MM.1S (cell line): ENCODE results near the gene RECQL5.
"Not testable (repeated sequence)": the region's sequence is repeated elsewhere in the genome, so short reads cannot be mapped to it uniquely, and the experiment has no call there.

Experiments used
- DNase-seq: peaks from one replicate; pipeline ENCODE4 v3.0.0-alpha.2; 2015
- H2AFZ ChIP-seq: fragments of 300-600 bp; sonication (generic); 2 replicates; pipeline ENCODE4 v1.6.0; 2016; ENCODE audit warnings: antibody characterized with exemption, low read length
- H3F3A ChIP-seq: fragments of 300-600 bp; sonication (generic); 2 replicates; pipeline ENCODE4 v1.6.1; 2016; ENCODE audit warnings: mild to moderate bottlenecking, antibody characterized with exemption, low read length, moderate library complexity, mixed read lengths; ENCODE audit not compliant: insufficient read depth
- H3K27ac ChIP-seq: fragments of 300-600 bp; sonication (generic); 2 replicates; pipeline ENCODE4 v1.5.1; 2016; ENCODE audit warnings: mild to moderate bottlenecking, low read length
- H3K27me3 ChIP-seq: fragments of 300-600 bp; sonication (generic); replicated peaks from 2 replicates; pipeline ENCODE4 v1.6.0; 2016; ENCODE audit warnings: low read length; ENCODE audit not compliant: insufficient read depth
- H3K36me3 ChIP-seq: fragments of 300-600 bp; sonication (generic); replicated peaks from 2 replicates; pipeline ENCODE4 v1.6.1; 2016; ENCODE audit warnings: mild to moderate bottlenecking, low read length, mixed read lengths; ENCODE audit not compliant: insufficient read depth
- H3K4me1 ChIP-seq: fragments of 300-600 bp; sonication (generic); 2 replicates; pipeline ENCODE4 v1.6.1; 2016; ENCODE audit warnings: low read length, mixed read lengths
- H3K4me2 ChIP-seq: fragments of 300-600 bp; sonication (generic); 2 replicates; pipeline ENCODE4 v1.6.0; 2016; ENCODE audit warnings: low read depth, low read length
- H3K4me3 ChIP-seq: fragments of 300-600 bp; sonication (generic); 2 replicates; pipeline ENCODE4 v1.5.1; 2016; ENCODE audit warnings: low read length, mixed read lengths
- H3K79me2 ChIP-seq: fragments of 300-600 bp; sonication (generic); 2 replicates; pipeline ENCODE4 v1.6.1; 2016; ENCODE audit warnings: mixed run types, low read length, mixed read lengths
- H3K9ac ChIP-seq: fragments of 300-600 bp; sonication (generic); 2 replicates; pipeline ENCODE4 v1.6.1; 2016; ENCODE audit warnings: low read length, mixed read lengths
- H3K9me2 ChIP-seq: fragments of 300-600 bp; sonication (generic); replicated peaks from 2 replicates; pipeline ENCODE4 v1.6.1; 2016; ENCODE audit warnings: mild to moderate bottlenecking, low read length, mixed read lengths; ENCODE audit not compliant: insufficient read depth
- H3K9me3 ChIP-seq: fragments of 300-600 bp; sonication (generic); replicated peaks from 2 replicates; pipeline ENCODE4 v1.6.1; 2016; ENCODE audit warnings: mild to moderate bottlenecking, low read length, mixed read lengths; ENCODE audit not compliant: insufficient read depth
- H4K20me1 ChIP-seq: fragments of 300-600 bp; sonication (generic); 2 replicates; pipeline ENCODE4 v1.6.1; 2016; ENCODE audit warnings: mild to moderate bottlenecking, low read length, moderate library complexity, mixed read lengths; ENCODE audit not compliant: insufficient read depth
- EZH2 ChIP-seq: fragments of 300-600 bp; sonication (generic); optimal IDR thresholded peaks from 2 replicates; pipeline ENCODE3; 2017; ENCODE audit warnings: low read depth, mild to moderate bottlenecking, antibody characterized with exemption, low read length, mixed read lengths
- EZH2phosphoT487 ChIP-seq: fragments of 300-600 bp; sonication (generic); IDR thresholded peaks from 2 replicates; pipeline ENCODE4 v1.6.1; 2018; ENCODE audit warnings: antibody characterized with exemption, low read length
- TF ChIP-seq, protein P1 (sequence below): fragments of 300-600 bp; sonication (generic); IDR thresholded peaks from 2 replicates; pipeline ENCODE4 v1.5.1; 2016; ENCODE audit warnings: antibody characterized with exemption, low read length, mixed read lengths

Gene RECQL5

DNA sequence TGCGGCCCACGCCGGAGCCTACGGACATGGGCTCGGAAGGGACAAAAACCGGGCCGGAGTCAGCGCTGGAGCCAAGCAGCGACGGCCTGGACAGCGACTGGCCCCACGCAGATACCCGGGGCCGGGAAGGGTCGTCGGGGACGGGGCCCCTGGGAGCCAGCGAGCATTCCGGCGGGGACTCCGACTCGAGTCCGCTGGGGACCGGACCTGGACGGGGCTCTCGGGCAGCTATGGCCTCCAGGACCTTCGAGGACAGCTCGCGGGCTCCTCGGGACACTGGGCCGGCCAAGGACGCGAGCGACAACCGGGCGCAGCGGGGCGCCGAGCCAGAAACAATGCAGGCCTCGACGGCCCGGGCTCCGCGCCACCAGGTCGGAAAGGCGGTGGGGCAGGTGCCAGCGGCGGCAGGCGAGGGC lies 78.3 kb downstream of the RECQL5 start:
- no peaks in the 10 kb centered on the region for H3K36me3 ChIP-seq
- H3K27ac ChIP-seq, result no peak overlapping the region
- DNase-seq, result no peak
- no peak overlapping the region; the same call in 1 of the 2 replicates for H3K4me3 ChIP-seq
- H3K4me1 ChIP-seq, result peaks cover 4% of the 10 kb centered on the region; the same call in 1 of the 2 replicates
- no peak overlapping the region for H2AFZ ChIP-seq
- no peak overlapping the region for H3K9ac ChIP-seq
- no peaks in the 10 kb centered on the region for H3F3A ChIP-seq
- H3K9me2 ChIP-seq, result no peaks in the 10 kb centered on the region
- no peaks in the 10 kb centered on the region for H3K79me2 ChIP-seq
- H3K9me3 ChIP-seq, result no peaks in the 10 kb centered on the region
- H3K4me2 ChIP-seq, result peak overlapping the region; percentile 54; the same call in 1 of the 2 replicates
- TF ChIP-seq, protein P1, sequence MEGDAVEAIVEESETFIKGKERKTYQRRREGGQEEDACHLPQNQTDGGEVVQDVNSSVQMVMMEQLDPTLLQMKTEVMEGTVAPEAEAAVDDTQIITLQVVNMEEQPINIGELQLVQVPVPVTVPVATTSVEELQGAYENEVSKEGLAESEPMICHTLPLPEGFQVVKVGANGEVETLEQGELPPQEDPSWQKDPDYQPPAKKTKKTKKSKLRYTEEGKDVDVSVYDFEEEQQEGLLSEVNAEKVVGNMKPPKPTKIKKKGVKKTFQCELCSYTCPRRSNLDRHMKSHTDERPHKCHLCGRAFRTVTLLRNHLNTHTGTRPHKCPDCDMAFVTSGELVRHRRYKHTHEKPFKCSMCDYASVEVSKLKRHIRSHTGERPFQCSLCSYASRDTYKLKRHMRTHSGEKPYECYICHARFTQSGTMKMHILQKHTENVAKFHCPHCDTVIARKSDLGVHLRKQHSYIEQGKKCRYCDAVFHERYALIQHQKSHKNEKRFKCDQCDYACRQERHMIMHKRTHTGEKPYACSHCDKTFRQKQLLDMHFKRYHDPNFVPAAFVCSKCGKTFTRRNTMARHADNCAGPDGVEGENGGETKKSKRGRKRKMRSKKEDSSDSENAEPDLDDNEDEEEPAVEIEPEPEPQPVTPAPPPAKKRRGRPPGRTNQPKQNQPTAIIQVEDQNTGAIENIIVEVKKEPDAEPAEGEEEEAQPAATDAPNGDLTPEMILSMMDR, result no peak
- no peak for TF ChIP-seq EZH2
- H4K20me1 ChIP-seq, result no peaks in the 10 kb centered on the region
- peaks cover 58% of the 10 kb centered on the region for H3K27me3 ChIP-seq

DNA sequence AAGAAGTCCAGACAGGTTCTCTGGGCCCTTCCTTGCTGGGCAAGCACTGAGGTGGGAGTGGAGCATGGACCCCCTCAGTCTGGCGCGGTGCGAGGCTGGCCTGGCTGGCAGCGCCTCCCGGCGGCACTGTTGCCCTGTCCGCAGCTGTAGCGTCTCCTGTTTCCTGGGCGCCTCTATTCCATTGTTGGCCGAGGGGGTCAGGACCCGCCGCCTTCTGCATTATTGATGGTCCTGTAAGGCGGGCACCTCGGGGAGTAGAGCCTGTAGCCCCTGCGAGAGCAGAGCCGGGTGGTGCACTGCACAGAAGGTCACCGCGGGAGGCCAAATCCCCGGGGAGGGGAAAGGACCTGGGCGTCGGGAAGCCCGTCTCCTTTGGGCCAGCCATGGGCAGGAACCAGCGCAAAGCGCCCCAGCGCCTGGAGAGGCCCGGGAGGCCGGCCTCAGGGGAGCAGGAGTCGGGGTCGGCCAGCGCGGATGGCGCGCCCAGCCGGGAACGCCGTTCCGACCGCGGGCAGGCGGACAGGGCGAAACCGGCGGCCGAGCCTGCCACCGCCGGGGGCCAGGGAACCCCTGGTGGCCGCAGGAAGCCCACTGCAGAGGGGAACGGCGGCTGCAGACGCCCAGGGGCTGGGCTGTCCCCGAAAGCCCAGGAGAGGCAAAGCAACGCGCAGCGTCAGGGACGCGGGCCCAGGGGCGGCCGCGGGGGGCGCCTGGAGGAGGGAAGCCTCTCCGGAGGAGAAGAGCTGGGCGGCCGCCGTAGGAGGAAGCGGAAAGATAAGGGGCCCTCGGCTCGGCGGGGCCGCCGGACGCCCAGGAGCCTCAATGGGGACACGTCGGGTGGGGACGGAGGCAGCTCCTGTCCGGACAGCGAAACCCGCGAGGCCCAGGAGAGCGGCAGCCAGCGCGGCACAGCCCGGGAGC lies 79.0 kb downstream of the RECQL5 start, which contains the start of gene MYO15B:
MYO15B (plus strand) TSS at position 126 of the 921 bp plus-strand sequence; CDS start at position 384, 258 bp downstream.
- Histone ChIP-seq H3K9ac (no peak within 1 kb of the TSS), H3K79me2 (no peaks in the 10 kb centered on the region), H3K9me2 (no peaks in the 10 kb centered on the region), H3K4me1 (peaks cover 4% of the 10 kb centered on the region; the same call in 1 of the 2 replicates), H3K4me3 (no peak within 1 kb of the TSS), H3K9me3 (no peaks in the 10 kb centered on the region), H3K27me3 (peaks cover 58% of the 10 kb centered on the region), H3K36me3 (no peaks in the 10 kb centered on the region), H3K4me2 (peak within 1 kb of the TSS; percentile 54; the same call in 1 of the 2 replicates), H2AFZ (no peak within 1 kb of the TSS), H3K27ac (no peak within 1 kb of the TSS), H4K20me1 (no peaks in the 10 kb centered on the region), H3F3A (no peaks in the 10 kb centered on the region)
- no peak for DNase-seq
- TF ChIP-seq, protein P1, result no peak
- peak; percentile 70; the same call in 1 of the 2 replicates for TF ChIP-seq EZH2phosphoT487
- TF ChIP-seq EZH2, result peak; percentile 84

DNA sequence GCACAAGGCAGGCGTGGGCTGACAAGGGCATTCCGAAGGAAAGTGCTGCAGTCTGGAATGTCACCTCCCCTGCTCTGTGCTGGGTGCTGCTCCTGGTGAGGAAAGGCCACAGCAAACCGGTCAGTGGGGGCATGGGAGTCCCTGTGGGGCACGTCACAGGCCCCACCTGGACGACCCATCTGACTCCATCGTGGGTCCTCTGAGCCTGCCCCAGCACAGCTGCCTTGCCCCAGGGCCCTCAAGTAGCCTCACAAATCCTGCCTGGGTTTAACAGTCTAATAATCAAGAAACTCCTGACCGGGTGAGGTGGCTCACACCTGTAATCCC lies 82.1 kb downstream of the RECQL5 start:
- Histone ChIP-seq H3K9me3 (no peaks in the 10 kb centered on the region), H3K4me3 (no peak overlapping the region), H3F3A (no peaks in the 10 kb centered on the region), H4K20me1 (no peaks in the 10 kb centered on the region), H2AFZ (no peak overlapping the region), H3K4me1 (peaks cover 4% of the 10 kb centered on the region; the same call in 1 of the 2 replicates), H3K9me2 (no peaks in the 10 kb centered on the region), H3K9ac (no peak overlapping the region), H3K27me3 (peaks cover 38% of the 10 kb centered on the region), H3K79me2 (no peaks in the 10 kb centered on the region), H3K27ac (no peak overlapping the region), H3K4me2 (no peak overlapping the region), H3K36me3 (no peaks in the 10 kb centered on the region)
- DNase-seq, result no peak
- TF ChIP-seq EZH2phosphoT487 (no peak), EZH2 (no peak)
- TF ChIP-seq, protein P1, result no peak

DNA sequence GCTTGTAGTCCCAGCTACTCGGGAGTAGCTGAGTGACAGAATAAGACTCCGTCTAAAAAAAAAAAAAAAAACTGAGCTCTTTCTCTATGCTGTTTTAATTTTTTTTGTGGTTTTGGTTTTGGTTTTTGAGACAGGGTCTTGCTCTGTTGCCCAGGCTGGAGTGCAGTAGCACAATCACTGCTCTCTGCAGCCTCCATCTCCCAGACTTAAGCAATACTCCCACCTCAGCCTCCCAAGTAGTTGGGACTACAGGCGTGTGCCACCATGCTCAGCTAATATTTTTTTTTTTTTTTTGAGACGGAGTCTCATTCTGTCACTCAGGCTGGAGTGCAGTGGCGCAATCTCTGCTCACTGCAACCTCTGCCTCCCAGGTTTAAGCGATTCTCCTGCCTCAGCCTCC lies 83.8 kb downstream of the RECQL5 start:
- not testable (repeated sequence) for H3K9me3 ChIP-seq, H3K9ac ChIP-seq, H3K36me3 ChIP-seq, H3K9me2 ChIP-seq, H3K79me2 ChIP-seq, H3K27ac ChIP-seq, H3K4me3 ChIP-seq, DNase-seq, H3K4me1 ChIP-seq, H3K4me2 ChIP-seq, H4K20me1 ChIP-seq, H3F3A ChIP-seq, H2AFZ ChIP-seq
- H3K27me3 ChIP-seq, result peaks cover 29% of the 10 kb centered on the region

DNA sequence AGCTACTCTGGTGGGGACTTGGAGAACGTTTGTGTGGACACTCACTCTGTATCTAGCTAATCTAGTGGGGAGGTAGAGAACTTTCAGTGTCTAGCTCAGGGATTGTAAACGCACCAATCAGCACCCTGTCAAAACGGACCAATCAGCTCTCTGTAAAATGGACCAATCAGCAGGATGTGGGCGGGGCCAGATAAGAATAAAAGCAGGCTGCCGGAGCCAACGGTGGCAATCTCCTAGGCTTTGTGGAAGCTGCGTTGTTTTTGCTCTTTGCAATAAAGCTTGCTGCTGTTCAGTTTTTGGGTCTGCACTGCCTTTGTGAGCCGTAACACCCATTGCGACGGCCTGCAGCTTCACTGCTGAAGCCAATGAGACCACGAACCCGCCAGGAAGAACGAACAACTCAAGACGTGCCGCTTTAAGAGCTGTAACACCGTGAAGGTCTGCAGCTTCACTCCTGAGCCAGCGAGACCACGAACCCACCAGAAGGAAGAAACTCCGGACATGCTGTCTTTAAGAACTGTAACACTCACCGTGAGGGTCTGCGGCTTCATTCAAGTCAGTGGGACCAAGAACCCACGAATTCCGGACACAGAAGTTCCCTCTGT lies 85.7 kb downstream of the RECQL5 start:
- H3K4me2 ChIP-seq, H3K4me1 ChIP-seq, H3K36me3 ChIP-seq, H3K27ac ChIP-seq, H3K27me3 ChIP-seq, H2AFZ ChIP-seq, H3K79me2 ChIP-seq, H4K20me1 ChIP-seq, H3K4me3 ChIP-seq, H3K9me3 ChIP-seq, H3K9ac ChIP-seq, DNase-seq, H3K9me2 ChIP-seq, H3F3A ChIP-seq: not testable (repeated sequence)
